NCI-H2029 treated with DMSO at 0.1 percent for 48 hours (cell line): ENCODE results near the gene CXorf65.

Experiments used
- DNase-seq: peaks from one replicate; lab custom pipeline; 2025; lab: John Stamatoyannopoulos, UW

CXorf65 gene

GRCh38 chrX:71107245-71107644 lies 705 bp upstream of the CXorf65 start:
- DNase-seq = no peak

GRCh38 chrX:71105628-71106027 lies 912 bp downstream of the CXorf65 start:
- DNase-seq = no peak

- no peak for DNase-seq
Measured at GRCh38 chrX:71103110-71103983, 3.2 kb downstream of the CXorf65 start.

GRCh38 chrX:71102292-71102691 lies 4.2 kb downstream of the CXorf65 start:
- DNase-seq = no peak

- no peak for DNase-seq
Measured at GRCh38 chrX:71100581-71101505, 5.7 kb downstream of the CXorf65 start.

- DNase-seq = no peak
Measured at GRCh38 chrX:71099736-71100135, 6.8 kb downstream of the CXorf65 start.

GRCh38 chrX:71098951-71099506 lies 7.5 kb downstream of the CXorf65 start:
- DNase-seq = no peak

GRCh38 chrX:71098302-71098701 lies 8.2 kb downstream of the CXorf65 start:
- no peak for DNase-seq

GRCh38 chrX:71096760-71097032 lies 9.8 kb downstream of the CXorf65 start:
- DNase-seq = no peak

GRCh38 chrX:71095981-71096759 lies 10.4 kb downstream of the CXorf65 start:
- DNase-seq = no peak

GRCh38 chrX:71095555-71095980 lies 11.0 kb downstream of the CXorf65 start, which contains the start of gene FOXO4:
Gene FOXO4, plus strand, starts transcription at chrX:71095851. Its CDS starts 678 bp downstream, at chrX:71096529.
- DNase-seq = peak; percentile 30

- no peak for DNase-seq
Measured at GRCh38 chrX:71095033-71095432, 11.5 kb downstream of the CXorf65 start.

GRCh38 chrX:71091263-71091662 lies 15.3 kb downstream of the CXorf65 start:
- DNase-seq = no peak

- no peak for DNase-seq
Measured at GRCh38 chrX:71085900-71086299, 20.6 kb downstream of the CXorf65 start.

GRCh38 chrX:71082822-71083221 lies 23.7 kb downstream of the CXorf65 start:
- no peak for DNase-seq

GRCh38 chrX:71082124-71082647 lies 24.4 kb downstream of the CXorf65 start:
- no peak for DNase-seq

- no peak for DNase-seq
Measured at GRCh38 chrX:71081330-71082123, 25.0 kb downstream of the CXorf65 start.

- DNase-seq = no peak
Measured at GRCh38 chrX:71070531-71070930, 36.0 kb downstream of the CXorf65 start.

- peak; percentile 58 for DNase-seq
Measured at GRCh38 chrX:71068044-71068918, 38.3 kb downstream of the CXorf65 start, which contains the start of gene SNX12. Gene SNX12, minus strand, starts transcription at chrX:71068334. Its CDS starts 28 bp downstream, at chrX:71068306.

GRCh38 chrX:71067712-71068043 lies 38.9 kb downstream of the CXorf65 start:
- DNase-seq = no peak
